ENCODE results near the gene TBC1D22A.

Gene TBC1D22A

DNA sequence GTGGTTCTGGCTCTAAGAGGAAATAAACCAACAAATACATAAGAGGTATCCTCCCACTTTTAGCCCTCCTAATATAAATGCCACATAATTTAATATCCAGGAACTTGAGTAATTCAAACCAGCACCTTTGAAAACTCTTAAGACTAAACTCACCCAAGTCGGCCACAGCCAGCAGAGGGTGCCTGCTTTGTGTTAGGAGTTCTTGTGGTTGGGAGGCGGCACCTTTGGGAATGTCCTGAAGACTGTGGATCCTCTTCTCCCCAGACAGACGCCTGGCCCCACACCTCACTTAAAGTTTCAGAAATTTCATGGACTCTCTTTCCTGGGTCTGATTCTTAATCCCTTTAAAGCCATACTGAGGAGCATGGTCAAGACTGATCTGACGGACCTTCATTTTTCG lies 169.0 kb downstream of the TBC1D22A start:
- no peak overlapping the region for H3K9ac ChIP-seq (ENCODE audit: low read depth, low read length)
- no peak overlapping the region for H3K4me3 ChIP-seq (ENCODE audit: low read length)
- no peak overlapping the region for H3K27ac ChIP-seq (ENCODE audit: low read length)
- H3K4me1 ChIP-seq (ENCODE audit: insufficient read depth, low read length): no peaks in the 10 kb centered on the region; the same call in 1 of the 2 replicates
- no peaks in the 10 kb centered on the region for H3K36me3 ChIP-seq (ENCODE audit: insufficient read depth, low read depth, low read length)
- no peaks in the 10 kb centered on the region for H3K9me3 ChIP-seq (ENCODE audit: insufficient read depth, low read depth, low read length)
- no peaks in the 10 kb centered on the region for H3K27me3 ChIP-seq (ENCODE audit: insufficient read depth, low read length)

GRCh38 chr22:46931881-46932280 lies 169.4 kb downstream of the TBC1D22A start:
- no peaks in the 10 kb centered on the region for H3K9me3 ChIP-seq (ENCODE audit: insufficient read depth, low read depth, low read length)
- H3K4me1 ChIP-seq (ENCODE audit: insufficient read depth, low read length): no peaks in the 10 kb centered on the region; the same call in 1 of the 2 replicates
- H3K27me3 ChIP-seq (ENCODE audit: insufficient read depth, low read length): no peaks in the 10 kb centered on the region
- no peak overlapping the region for H3K27ac ChIP-seq (ENCODE audit: low read length)
- no peaks in the 10 kb centered on the region for H3K36me3 ChIP-seq (ENCODE audit: insufficient read depth, low read depth, low read length)
- H3K9ac ChIP-seq (ENCODE audit: low read depth, low read length): no peak overlapping the region
- no peak overlapping the region for H3K4me3 ChIP-seq (ENCODE audit: low read length)

DNA sequence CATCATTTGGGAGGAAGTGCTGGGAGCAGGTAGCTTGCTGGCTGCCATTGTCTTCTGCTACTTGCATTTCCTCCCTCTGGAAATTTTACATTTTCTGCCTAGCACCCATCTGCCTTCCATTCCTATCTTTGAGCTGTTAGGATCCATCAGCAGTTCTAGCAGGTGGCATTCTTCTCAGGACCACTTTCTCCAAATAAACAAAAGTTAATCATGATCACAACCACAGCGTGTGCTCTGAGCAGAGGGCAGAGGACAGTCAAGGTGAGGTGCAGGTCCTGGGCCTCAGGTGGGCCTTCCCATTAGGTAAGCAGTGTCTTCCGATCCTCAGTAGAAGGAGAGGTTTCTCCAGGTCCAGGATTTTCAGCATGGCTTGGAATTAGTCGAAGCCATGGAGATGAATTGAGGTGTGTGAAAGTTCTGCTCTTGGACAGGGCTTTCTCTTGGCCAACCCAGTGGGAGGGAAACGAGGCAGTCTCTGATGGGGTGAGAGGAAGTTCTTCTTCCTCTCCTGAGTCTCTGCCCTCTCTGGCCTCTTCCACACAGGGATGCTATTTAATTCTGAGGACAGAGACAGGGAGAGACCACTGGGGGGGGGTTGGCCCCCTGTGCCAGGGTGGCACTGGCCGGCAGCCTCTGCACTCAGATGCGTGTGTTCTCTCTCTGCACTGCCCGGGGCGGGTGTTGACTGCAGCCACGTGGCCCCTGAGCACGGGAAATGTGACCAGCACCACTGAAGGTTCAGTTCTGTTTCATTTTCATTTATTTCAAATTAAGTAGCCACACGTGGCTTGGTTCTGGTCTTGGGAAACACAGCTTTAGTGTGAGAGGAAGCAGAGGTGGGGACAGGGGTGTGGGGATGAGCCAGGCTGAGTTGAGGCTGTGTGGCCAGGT lies 170.8 kb downstream of the TBC1D22A start:
- H3K27ac ChIP-seq (ENCODE audit: low read length): no peak overlapping the region
- H3K27me3 ChIP-seq (ENCODE audit: insufficient read depth, low read length): no peaks in the 10 kb centered on the region
- no peak overlapping the region for H3K9ac ChIP-seq (ENCODE audit: low read depth, low read length)
- H3K4me3 ChIP-seq (ENCODE audit: low read length): no peak overlapping the region
- no peaks in the 10 kb centered on the region; the same call in 1 of the 2 replicates for H3K4me1 ChIP-seq (ENCODE audit: insufficient read depth, low read length)
- H3K9me3 ChIP-seq (ENCODE audit: insufficient read depth, low read depth, low read length): no peaks in the 10 kb centered on the region
- H3K36me3 ChIP-seq (ENCODE audit: insufficient read depth, low read depth, low read length): no peaks in the 10 kb centered on the region

DNA sequence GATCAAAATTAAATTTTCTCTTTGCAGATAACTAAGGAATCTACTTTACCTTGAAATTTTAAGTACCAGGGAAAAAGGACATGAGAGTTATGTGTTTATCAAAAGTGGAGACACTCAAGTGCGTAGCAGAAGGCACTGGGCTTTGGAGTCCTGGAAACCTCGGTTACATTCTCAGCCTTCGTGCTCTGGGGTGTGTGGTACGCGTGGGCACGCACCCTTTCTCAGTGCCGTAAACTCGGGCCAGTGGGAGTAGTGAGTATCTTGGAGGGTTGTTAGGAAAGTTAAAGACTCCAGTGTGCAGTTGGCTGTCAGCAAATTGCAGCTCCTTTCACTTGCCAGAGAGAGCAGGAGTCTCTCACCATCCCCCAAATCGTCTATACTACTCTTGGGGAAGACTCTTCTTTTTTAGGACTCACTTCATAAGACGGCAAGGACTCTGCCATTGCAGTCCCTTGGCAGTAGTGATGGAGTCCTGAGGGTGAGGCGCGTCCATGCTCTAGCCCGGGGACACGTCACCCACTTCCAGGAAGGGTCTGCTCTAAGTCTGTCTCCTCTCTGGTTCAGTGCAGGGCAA lies 171.8 kb downstream of the TBC1D22A start:
- H3K27ac ChIP-seq (ENCODE audit: low read length): no peak overlapping the region
- H3K36me3 ChIP-seq (ENCODE audit: insufficient read depth, low read depth, low read length): no peaks in the 10 kb centered on the region
- H3K9me3 ChIP-seq (ENCODE audit: insufficient read depth, low read depth, low read length): no peaks in the 10 kb centered on the region
- no peaks in the 10 kb centered on the region for H3K27me3 ChIP-seq (ENCODE audit: insufficient read depth, low read length)
- H3K4me3 ChIP-seq (ENCODE audit: low read length): no peak overlapping the region
- no peak overlapping the region; the same call in 1 of the 2 replicates for H3K9ac ChIP-seq (ENCODE audit: low read depth, low read length)
- no peaks in the 10 kb centered on the region; the same call in 1 of the 2 replicates for H3K4me1 ChIP-seq (ENCODE audit: insufficient read depth, low read length)

DNA sequence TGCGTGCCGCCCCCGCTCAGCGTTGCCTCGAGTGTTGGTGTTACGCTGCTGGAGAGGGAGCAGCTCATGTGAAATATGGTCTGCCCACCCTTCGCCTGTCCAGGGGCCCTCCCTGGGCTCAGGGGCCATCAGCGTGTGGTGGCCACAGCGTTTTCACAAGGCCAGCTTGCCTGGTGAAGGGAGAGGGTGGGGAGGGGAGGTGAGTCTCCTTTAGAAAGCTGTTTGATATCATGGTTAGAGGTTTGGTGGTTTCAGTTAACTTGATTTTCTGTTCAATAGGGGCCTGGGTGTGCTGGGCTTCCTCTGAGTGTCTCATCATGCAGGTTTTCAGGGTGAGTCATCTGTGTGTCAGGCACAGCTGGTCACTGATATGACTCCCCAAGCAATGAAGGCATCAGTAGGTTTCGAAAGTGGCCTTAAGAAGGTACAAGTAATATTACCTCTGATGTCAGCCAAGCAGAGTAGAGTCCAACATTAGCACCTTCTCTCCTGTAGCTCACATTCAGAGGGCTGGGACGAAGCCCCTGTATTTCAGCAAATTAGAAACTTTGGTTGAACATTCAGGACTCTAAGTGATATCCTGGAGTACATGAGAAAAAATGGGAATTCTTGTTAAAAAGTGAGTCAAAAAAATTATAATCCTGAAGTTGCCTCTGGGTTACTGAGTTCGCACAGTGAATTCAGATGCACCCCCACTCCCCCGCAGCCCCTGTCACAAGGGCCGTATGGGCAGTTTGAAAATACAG lies 172.5 kb downstream of the TBC1D22A start:
- Histone ChIP-seq H3K36me3 (ENCODE audit: insufficient read depth, low read depth, low read length) (no peaks in the 10 kb centered on the region), H3K9ac (ENCODE audit: low read depth, low read length) (no peak overlapping the region; the same call in 1 of the 2 replicates), H3K27me3 (ENCODE audit: insufficient read depth, low read length) (no peaks in the 10 kb centered on the region), H3K9me3 (ENCODE audit: insufficient read depth, low read depth, low read length) (no peaks in the 10 kb centered on the region), H3K27ac (ENCODE audit: low read length) (no peak overlapping the region), H3K4me1 (ENCODE audit: insufficient read depth, low read length) (no peaks in the 10 kb centered on the region; the same call in 1 of the 2 replicates), H3K4me3 (ENCODE audit: low read length) (no peak overlapping the region)

- Histone ChIP-seq H3K27ac (ENCODE audit: low read length) (no peak overlapping the region), H3K4me3 (ENCODE audit: low read length) (no peak overlapping the region), H3K4me1 (ENCODE audit: insufficient read depth, low read length) (no peaks in the 10 kb centered on the region; the same call in 1 of the 2 replicates), H3K27me3 (ENCODE audit: insufficient read depth, low read length) (no peaks in the 10 kb centered on the region), H3K9ac (ENCODE audit: low read depth, low read length) (no peak overlapping the region), H3K36me3 (ENCODE audit: insufficient read depth, low read depth, low read length) (no peaks in the 10 kb centered on the region), H3K9me3 (ENCODE audit: insufficient read depth, low read depth, low read length) (no peaks in the 10 kb centered on the region)
These were observed 173.3 kb downstream of the TBC1D22A start for GRCh38 chr22:46935506-46936377.

DNA sequence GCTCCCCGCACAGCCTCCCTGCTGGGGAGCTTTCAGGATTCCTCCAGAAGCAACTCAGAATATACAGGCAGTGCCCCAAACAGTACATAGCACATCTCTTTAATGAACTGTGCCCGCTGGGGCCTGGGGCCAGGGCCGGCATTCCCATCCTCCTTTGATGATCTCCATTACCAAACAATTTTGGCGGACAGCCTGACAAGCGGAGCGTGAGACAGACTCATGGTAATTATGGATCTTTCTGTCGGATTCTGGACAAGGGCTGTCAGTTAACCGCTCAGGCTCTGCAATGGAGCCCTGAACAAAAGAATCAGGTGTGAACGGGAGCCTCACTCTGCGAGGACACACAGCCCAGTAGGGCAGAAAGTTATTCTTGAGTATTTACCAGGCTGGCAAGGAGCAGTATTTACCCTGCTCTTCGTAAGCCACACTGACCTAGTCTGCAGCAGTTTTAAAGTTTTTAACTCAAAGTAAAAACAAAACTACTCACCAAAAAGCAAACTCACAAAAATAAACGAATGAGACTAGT lies 174.0 kb downstream of the TBC1D22A start:
- Histone ChIP-seq H3K27ac (ENCODE audit: low read length) (no peak overlapping the region), H3K9ac (ENCODE audit: low read depth, low read length) (no peak overlapping the region), H3K36me3 (ENCODE audit: insufficient read depth, low read depth, low read length) (no peaks in the 10 kb centered on the region), H3K9me3 (ENCODE audit: insufficient read depth, low read depth, low read length) (no peaks in the 10 kb centered on the region), H3K27me3 (ENCODE audit: insufficient read depth, low read length) (no peaks in the 10 kb centered on the region), H3K4me1 (ENCODE audit: insufficient read depth, low read length) (no peaks in the 10 kb centered on the region; the same call in 1 of the 2 replicates), H3K4me3 (ENCODE audit: low read length) (no peak overlapping the region)

- no peak overlapping the region for H3K27ac ChIP-seq (ENCODE audit: low read length)
- H3K27me3 ChIP-seq (ENCODE audit: insufficient read depth, low read length): no peaks in the 10 kb centered on the region
- no peaks in the 10 kb centered on the region; the same call in 1 of the 2 replicates for H3K4me1 ChIP-seq (ENCODE audit: insufficient read depth, low read length)
- H3K36me3 ChIP-seq (ENCODE audit: insufficient read depth, low read depth, low read length): no peaks in the 10 kb centered on the region
- H3K9ac ChIP-seq (ENCODE audit: low read depth, low read length): no peak overlapping the region
- no peaks in the 10 kb centered on the region for H3K9me3 ChIP-seq (ENCODE audit: insufficient read depth, low read depth, low read length)
- H3K4me3 ChIP-seq (ENCODE audit: low read length): no peak overlapping the region
These were observed 174.7 kb downstream of the TBC1D22A start for GRCh38 chr22:46937185-46937584.

GRCh38 chr22:46937939-46938338 lies 175.5 kb downstream of the TBC1D22A start:
- H3K9me3 ChIP-seq (ENCODE audit: insufficient read depth, low read depth, low read length): no peaks in the 10 kb centered on the region
- H3K27ac ChIP-seq (ENCODE audit: low read length): no peak overlapping the region
- H3K9ac ChIP-seq (ENCODE audit: low read depth, low read length): no peak overlapping the region
- no peak overlapping the region for H3K4me3 ChIP-seq (ENCODE audit: low read length)
- no peaks in the 10 kb centered on the region; the same call in 1 of the 2 replicates for H3K4me1 ChIP-seq (ENCODE audit: insufficient read depth, low read length)
- H3K36me3 ChIP-seq (ENCODE audit: insufficient read depth, low read depth, low read length): no peaks in the 10 kb centered on the region
- H3K27me3 ChIP-seq (ENCODE audit: insufficient read depth, low read length): no peaks in the 10 kb centered on the region

GRCh38 chr22:46941968-46942798 lies 179.7 kb downstream of the TBC1D22A start:
- no peaks in the 10 kb centered on the region for H3K36me3 ChIP-seq (ENCODE audit: insufficient read depth, low read depth, low read length)
- H3K27me3 ChIP-seq (ENCODE audit: insufficient read depth, low read length): no peaks in the 10 kb centered on the region
- H3K9ac ChIP-seq (ENCODE audit: low read depth, low read length): no peak overlapping the region
- peaks cover 3% of the 10 kb centered on the region; the same call in 1 of the 2 replicates for H3K4me1 ChIP-seq (ENCODE audit: insufficient read depth, low read length)
- H3K27ac ChIP-seq (ENCODE audit: low read length): no peak overlapping the region
- no peak overlapping the region for H3K4me3 ChIP-seq (ENCODE audit: low read length)
- no peaks in the 10 kb centered on the region for H3K9me3 ChIP-seq (ENCODE audit: insufficient read depth, low read depth, low read length)
